ENCODE data around the gene PAPSS2. TPM values are rescaled to one million over a fixed set of nuclear protein-coding genes. Genes with fewer than 3 reads are reported as not detected.

PAPSS2 gene
- total RNA-seq, 1 donor from 2014 or later: 4.7 TPM

DNA sequence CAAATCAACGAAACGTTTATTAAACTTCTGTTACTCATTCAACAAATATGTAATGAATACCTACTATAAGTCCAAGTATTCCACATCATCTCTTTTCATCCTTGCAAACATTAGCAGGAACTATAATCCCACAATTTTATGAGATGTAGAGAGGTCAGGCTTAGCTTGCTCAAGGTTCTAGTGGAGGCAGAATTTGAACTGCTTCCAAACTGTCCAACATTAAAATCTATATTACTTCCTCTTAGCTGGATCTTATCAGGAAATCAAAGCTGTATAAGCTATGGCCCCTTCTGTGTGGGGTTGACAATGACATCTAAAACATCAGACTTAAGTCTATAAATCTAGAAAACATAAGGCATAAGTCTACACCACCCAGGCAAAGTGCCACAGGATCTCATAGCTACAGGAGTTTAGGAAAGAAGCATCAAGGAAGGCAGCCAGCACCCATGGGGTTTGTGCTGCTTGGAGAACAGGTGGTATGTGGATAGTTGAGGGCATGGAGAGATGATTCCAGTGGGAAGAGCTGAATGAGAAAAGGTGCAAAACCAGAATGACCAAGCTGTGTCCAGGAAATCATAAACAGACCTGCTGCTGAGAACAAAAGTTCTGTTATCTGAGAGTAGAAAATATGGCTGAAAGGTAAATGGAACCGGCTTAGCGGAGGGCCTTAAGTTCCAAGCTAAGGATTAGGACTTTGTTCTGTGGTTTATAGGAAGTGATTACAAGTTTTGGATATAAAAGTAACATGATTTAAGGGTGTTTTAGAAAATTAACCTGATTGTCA lies 34.5 kb downstream of the PAPSS2 start:
- no peaks in the 10 kb centered on the region for H3K36me3 Mint-ChIP-seq (ENCODE audit: unreplicated experiment)
- no peak overlapping the region for H3K27ac Mint-ChIP-seq (ENCODE audit: unreplicated experiment)
- no peaks in the 10 kb centered on the region for H3K27me3 Mint-ChIP-seq (ENCODE audit: unreplicated experiment)
- DNase-seq: no peak
- no peak overlapping the region for H3K4me3 Mint-ChIP-seq (ENCODE audit: unreplicated experiment)
- no peaks in the 10 kb centered on the region for H3K9me3 Mint-ChIP-seq (ENCODE audit: unreplicated experiment)
- H3K4me1 Mint-ChIP-seq (ENCODE audit: low read depth, unreplicated experiment): no peaks in the 10 kb centered on the region
- TF ChIP-seq, protein P1, sequence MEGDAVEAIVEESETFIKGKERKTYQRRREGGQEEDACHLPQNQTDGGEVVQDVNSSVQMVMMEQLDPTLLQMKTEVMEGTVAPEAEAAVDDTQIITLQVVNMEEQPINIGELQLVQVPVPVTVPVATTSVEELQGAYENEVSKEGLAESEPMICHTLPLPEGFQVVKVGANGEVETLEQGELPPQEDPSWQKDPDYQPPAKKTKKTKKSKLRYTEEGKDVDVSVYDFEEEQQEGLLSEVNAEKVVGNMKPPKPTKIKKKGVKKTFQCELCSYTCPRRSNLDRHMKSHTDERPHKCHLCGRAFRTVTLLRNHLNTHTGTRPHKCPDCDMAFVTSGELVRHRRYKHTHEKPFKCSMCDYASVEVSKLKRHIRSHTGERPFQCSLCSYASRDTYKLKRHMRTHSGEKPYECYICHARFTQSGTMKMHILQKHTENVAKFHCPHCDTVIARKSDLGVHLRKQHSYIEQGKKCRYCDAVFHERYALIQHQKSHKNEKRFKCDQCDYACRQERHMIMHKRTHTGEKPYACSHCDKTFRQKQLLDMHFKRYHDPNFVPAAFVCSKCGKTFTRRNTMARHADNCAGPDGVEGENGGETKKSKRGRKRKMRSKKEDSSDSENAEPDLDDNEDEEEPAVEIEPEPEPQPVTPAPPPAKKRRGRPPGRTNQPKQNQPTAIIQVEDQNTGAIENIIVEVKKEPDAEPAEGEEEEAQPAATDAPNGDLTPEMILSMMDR (IDR thresholded peaks at IDR 0.05; ENCODE audit: partially characterized antibody, unreplicated experiment): no peak

- no peak overlapping the region for H3K4me3 Mint-ChIP-seq (ENCODE audit: unreplicated experiment)
- H3K27ac Mint-ChIP-seq (ENCODE audit: unreplicated experiment): no peak overlapping the region
- no peaks in the 10 kb centered on the region for H3K4me1 Mint-ChIP-seq (ENCODE audit: low read depth, unreplicated experiment)
- TF ChIP-seq, protein P1 (IDR thresholded peaks at IDR 0.05; ENCODE audit: partially characterized antibody, unreplicated experiment): no peak
- H3K9me3 Mint-ChIP-seq (ENCODE audit: unreplicated experiment): no peaks in the 10 kb centered on the region
- no peaks in the 10 kb centered on the region for H3K27me3 Mint-ChIP-seq (ENCODE audit: unreplicated experiment)
- no peaks in the 10 kb centered on the region for H3K36me3 Mint-ChIP-seq (ENCODE audit: unreplicated experiment)
- DNase-seq: no peak
Measured at GRCh38 chr10:87695074-87695473, 35.4 kb downstream of the PAPSS2 start.

GRCh38 chr10:87696922-87697745 lies 37.5 kb downstream of the PAPSS2 start:
- Mint-ChIP-seq H3K9me3 (ENCODE audit: unreplicated experiment) (no peaks in the 10 kb centered on the region), H3K36me3 (ENCODE audit: unreplicated experiment) (no peaks in the 10 kb centered on the region), H3K27me3 (ENCODE audit: unreplicated experiment) (no peaks in the 10 kb centered on the region), H3K4me1 (ENCODE audit: low read depth, unreplicated experiment) (no peaks in the 10 kb centered on the region), H3K4me3 (ENCODE audit: unreplicated experiment) (no peak overlapping the region), H3K27ac (ENCODE audit: unreplicated experiment) (no peak overlapping the region)
- DNase-seq: no peak
- TF ChIP-seq, protein P1 (IDR thresholded peaks at IDR 0.05; ENCODE audit: partially characterized antibody, unreplicated experiment): no peak

- H3K9me3 Mint-ChIP-seq (ENCODE audit: unreplicated experiment): no peaks in the 10 kb centered on the region
- H3K27me3 Mint-ChIP-seq (ENCODE audit: unreplicated experiment): no peaks in the 10 kb centered on the region
- H3K4me1 Mint-ChIP-seq (ENCODE audit: low read depth, unreplicated experiment): no peaks in the 10 kb centered on the region
- TF ChIP-seq, protein P1 (IDR thresholded peaks at IDR 0.05; ENCODE audit: partially characterized antibody, unreplicated experiment): no peak
- DNase-seq: no peak
- H3K27ac Mint-ChIP-seq (ENCODE audit: unreplicated experiment): no peak overlapping the region
- H3K4me3 Mint-ChIP-seq (ENCODE audit: unreplicated experiment): no peak overlapping the region
- no peaks in the 10 kb centered on the region for H3K36me3 Mint-ChIP-seq (ENCODE audit: unreplicated experiment)
Measured at GRCh38 chr10:87700031-87700796, 40.5 kb downstream of the PAPSS2 start.
